CD14-positive monocyte (primary cell): ENCODE results near the gene PSMB8. TPM values are rescaled to one million over a fixed set of nuclear protein-coding genes. Genes with fewer than 3 reads are reported as not detected.
"Not testable (repeated sequence)": the region's sequence is repeated elsewhere in the genome, so short reads cannot be mapped to it uniquely, and the experiment has no call there.

ENCODE experiments used
- DNase-seq, 3 donors: peaks; one replicate each; pipeline ENCODE4 v3.0.0-alpha.2; 2011 to 2022
- H2AFZ ChIP-seq: 2 replicates; pipeline ENCODE4 v1.6.0; 2012; ENCODE audit warnings: mild to moderate bottlenecking, low read depth, low read length, inconsistent platforms; ENCODE audit not compliant: insufficient read depth, poor library complexity, severe bottlenecking
- H3K27ac ChIP-seq, 2 donors: 1 replicate in 1 of 2; 2 replicates in 1 of 2; pipeline ENCODE4 v1.5.1; 2012 to 2013; ENCODE audit warnings: low read length in 2 of 2, control low read depth in 1 of 2, inconsistent platforms in 1 of 2, low read depth in 1 of 2, mild to moderate bottlenecking in 1 of 2
- H3K27me3 ChIP-seq, 2 donors: one replicate each; pipeline versions ENCODE4 v1.6.0 to v1.6.1; 2011 to 2013; ENCODE audit warnings: low read length in 2 of 2; ENCODE audit not compliant: control insufficient read depth in 2 of 2, insufficient read depth in 2 of 2
- H3K36me3 ChIP-seq, 2 donors: replicated peaks in 1 of 2; 1 replicate in 1 of 2; 2 replicates in 1 of 2; pipeline versions ENCODE4 v1.5.1 to v1.6.1; 2012 to 2013; ENCODE audit warnings: low read length in 2 of 2, control low read depth in 1 of 2, inconsistent platforms in 1 of 2, mild to moderate bottlenecking in 1 of 2; ENCODE audit not compliant: insufficient read depth in 2 of 2, control insufficient read depth in 1 of 2
- H3K4me1 ChIP-seq, 2 donors: 1 replicate in 1 of 2; 2 replicates in 1 of 2; pipeline versions ENCODE4 v1.5.1 to v1.6.1; 2012 to 2013; ENCODE audit warnings: low read length in 2 of 2, control low read depth in 1 of 2, inconsistent platforms in 1 of 2, mild to moderate bottlenecking in 1 of 2, moderate library complexity in 1 of 2; ENCODE audit not compliant: insufficient read depth in 2 of 2, control insufficient read depth in 1 of 2
- H3K4me2 ChIP-seq: replicated peaks from 2 replicates; pipeline ENCODE3; 2012; ENCODE audit warnings: low read length, moderate library complexity, mild to moderate bottlenecking; ENCODE audit not compliant: poor library complexity, severe bottlenecking; ENCODE audit errors: extremely low read depth
- H3K4me3 ChIP-seq, 3 experiments: fragments of 200-600 bp in 1 of 3; sonication (generic) in 1 of 3; replicated peaks in 1 of 3; 1 replicate in 2 of 3; 2 replicates in 1 of 3; pipeline ENCODE4 v1.5.1; 2011 to 2013; ENCODE audit warnings: low read length in 3 of 3, mild to moderate bottlenecking in 3 of 3, control low read depth in 2 of 3, low read depth in 2 of 3, inconsistent platforms in 1 of 3, moderate library complexity in 1 of 3
- H3K79me2 ChIP-seq: 2 replicates; pipeline ENCODE4 v1.6.0; 2012; ENCODE audit warnings: mild to moderate bottlenecking, control low read depth, inconsistent platforms, low read length, moderate library complexity; ENCODE audit not compliant: insufficient read depth
- H3K9ac ChIP-seq: 2 replicates; pipeline ENCODE4 v1.6.0; 2017; ENCODE audit warnings: low read length, mild to moderate bottlenecking; ENCODE audit not compliant: insufficient read depth, poor library complexity, severe bottlenecking
- H3K9me3 ChIP-seq, 2 donors: replicated peaks in 1 of 2; 1 replicate in 1 of 2; 2 replicates in 1 of 2; pipeline versions ENCODE4 v1.5.1 to v1.6.1; 2012 to 2013; ENCODE audit warnings: low read length in 2 of 2, control low read depth in 1 of 2; ENCODE audit not compliant: control insufficient read depth in 1 of 2, insufficient read depth in 1 of 2
- H4K20me1 ChIP-seq: 2 replicates; pipeline ENCODE4 v1.6.0; 2012; ENCODE audit warnings: mild to moderate bottlenecking, low read length, control low read depth, moderate library complexity; ENCODE audit not compliant: insufficient read depth
- H3K27ac Mint-ChIP-seq, 7 donors: one replicate each; pipeline ENCODE4 v1.8.0; 2020; ENCODE audit warnings: mild to moderate bottlenecking in 7 of 7, mixed read lengths in 7 of 7, moderate library complexity in 6 of 7, inconsistent platforms in 2 of 7
- H3K27me3 Mint-ChIP-seq, 3 donors: one replicate each; pipeline ENCODE4 v1.8.0; 2021 to 2022; ENCODE audit warnings: low read depth in 3 of 3, mild to moderate bottlenecking in 3 of 3, mixed read lengths in 3 of 3, moderate library complexity in 3 of 3, inconsistent platforms in 1 of 3
- H3K36me3 Mint-ChIP-seq, 2 donors: one replicate each; pipeline ENCODE4 v1.8.0; 2020; ENCODE audit warnings: mixed read lengths in 2 of 2, inconsistent platforms in 1 of 2, mild to moderate bottlenecking in 1 of 2
- H3K4me1 Mint-ChIP-seq: one replicate; pipeline ENCODE4 v1.8.0; 2020; ENCODE audit warnings: mild to moderate bottlenecking, mixed read lengths
- H3K4me3 Mint-ChIP-seq, 2 donors: one replicate each; pipeline ENCODE4 v1.8.0; 2020; ENCODE audit warnings: mild to moderate bottlenecking in 2 of 2, mixed read lengths in 2 of 2, moderate library complexity in 1 of 2
- H3K9me3 Mint-ChIP-seq, 7 donors: one replicate each; pipeline ENCODE4 v1.8.0; 2020 to 2022; ENCODE audit warnings: mixed read lengths in 7 of 7, mild to moderate bottlenecking in 6 of 7, moderate library complexity in 6 of 7, inconsistent platforms in 2 of 7
- CTCF ChIP-seq: fragments of 200-600 bp; IDR thresholded peaks from one replicate; pipeline ENCODE4 v1.8.0; 2022; ENCODE audit warnings: antibody characterized with exemption, mild to moderate bottlenecking
- WGBS: methylation state at CpG from one replicate; pipeline ENCODE4 v1.1.5; 2013; ENCODE audit warnings: missing lambda C conversion rate; ENCODE audit not compliant: insufficient coverage; 5-methylcytosine and 5-hydroxymethylcytosine counted together
- intact Hi-C, 2 donors: fragments of 100-400 bp; cut with micrococcal nuclease; formaldehyde crosslinking; loops; one replicate each; pipeline versions ENCODE4 v1.15.0 to v1.15.1; 2023
- polyA plus RNA-seq, 3 donors: library from polyadenylated mRNA; depleted of rRNA in 1 of 3; unstranded in 2 of 3; stranded (reverse) in 1 of 3; fragments of 300-500 nt in 2 of 3; fragments of >200 nt in 1 of 3; fragmentation: Illumina TruSeq in 2 of 3; gene quantifications; 1 replicate in 2 of 3; 2 replicates in 1 of 3; pipeline ENCODE4 v1.2.3, GENCODE V29; 2012 to 2021

The PSMB8 gene
- polyA plus RNA-seq, 3 donors: 164 to 534 (median 487) TPM

- Mint-ChIP-seq H3K27ac (no peak overlapping the region), H3K4me3 (no peak overlapping the region)
- H4K20me1 ChIP-seq: no peaks in the 10 kb centered on the region
These were observed 34.7 kb downstream of the PSMB8 start for GRCh38 chr6:32809171-32809570.

GRCh38 chr6:32807020-32807580, 36.7 kb downstream of the PSMB8 start:
- Mint-ChIP-seq H3K9me3 (no peaks in the 10 kb centered on the region), H3K27ac (no peak overlapping the region), H3K27me3 (peaks cover 9 to 15% (median 11%) of the 10 kb centered on the region in 3 donors), H3K36me3 (no peaks in the 10 kb centered on the region), H3K4me1 (peaks cover 9% of the 10 kb centered on the region), H3K4me3 (no peak overlapping the region)
- Histone ChIP-seq H2AFZ (no peak overlapping the region), H3K27me3 (peaks cover 0 to 4% of the 10 kb centered on the region in 2 donors), H3K4me3 (no peak overlapping the region), H3K27ac (no peak overlapping the region), H3K9me3 (no peaks in the 10 kb centered on the region), H3K36me3 (no peaks in the 10 kb centered on the region), H3K4me1 (no peaks in the 10 kb centered on the region), H4K20me1 (no peaks in the 10 kb centered on the region), H3K79me2 (no peaks in the 10 kb centered on the region), H3K9ac (no peak overlapping the region), H3K4me2 (no peak overlapping the region)
- WGBS: 74% methylated on average over 4 of the region's 5 CpGs
- no peak for DNase-seq
- intact Hi-C loops: no loop called here
- no peak for TF ChIP-seq CTCF

More at GRCh38 chr6:32809171-32809570, 34.7 kb downstream of the PSMB8 start:
- DNase-seq: no peak
- no peaks in the 10 kb centered on the region for H3K27me3 ChIP-seq
- Mint-ChIP-seq H3K36me3 (peaks cover 0 to 12% of the 10 kb centered on the region in 2 donors), H3K9me3 (no peaks in the 10 kb centered on the region), H3K27me3 (peaks cover 5 to 10% (median 6%) of the 10 kb centered on the region in 3 donors), H3K4me1 (peaks cover 7% of the 10 kb centered on the region)
- intact Hi-C loops: no loop called here
- H3K79me2 ChIP-seq: no peaks in the 10 kb centered on the region
- no peaks in the 10 kb centered on the region for H3K9me3 ChIP-seq
- no peak overlapping the region for H3K27ac ChIP-seq
- no CpG with 5 or more reads among the region's 1 CpG for WGBS
- no peak overlapping the region for H2AFZ ChIP-seq
- no peaks in the 10 kb centered on the region for H3K36me3 ChIP-seq
- H3K9ac ChIP-seq: no peak overlapping the region
- TF ChIP-seq CTCF: no peak
- no peak overlapping the region for H3K4me3 ChIP-seq
- no peaks in the 10 kb centered on the region for H3K4me1 ChIP-seq
- H3K4me2 ChIP-seq: no peak overlapping the region

- H3K27ac ChIP-seq, H3K9me3 Mint-ChIP-seq, H3K79me2 ChIP-seq, H3K9me3 ChIP-seq, DNase-seq, H4K20me1 ChIP-seq, H3K4me1 ChIP-seq, H3K9ac ChIP-seq, H3K27me3 ChIP-seq, H3K27ac Mint-ChIP-seq, intact Hi-C loops, H3K4me2 ChIP-seq, H3K4me3 ChIP-seq, H3K4me1 Mint-ChIP-seq, H2AFZ ChIP-seq, H3K36me3 Mint-ChIP-seq, H3K4me3 Mint-ChIP-seq, H3K36me3 ChIP-seq: not testable (repeated sequence)
- peaks cover 9 to 19% (median 14%) of the 10 kb centered on the region in 3 donors for H3K27me3 Mint-ChIP-seq
These were observed 38.4 kb downstream of the PSMB8 start for GRCh38 chr6:32805404-32805803.
